IPS-18c (cell line): ENCODE measurements around the gene ABR.
"Not testable (repeated sequence)": the region's sequence is repeated elsewhere in the genome, so short reads cannot be mapped to it uniquely, and the experiment has no call there.

Source experiments
- H3K4me3 ChIP-seq: 2 replicates; pipeline ENCODE4 v1.7.0; 2013; ENCODE audit warnings: low read depth, mild to moderate bottlenecking, low read length, moderate library complexity; ENCODE audit not compliant: insufficient read depth
- H3K9me3 ChIP-seq: one replicate; pipeline ENCODE4 v1.6.1; 2013; ENCODE audit warnings: mild to moderate bottlenecking, low read length, moderate library complexity; ENCODE audit not compliant: control insufficient read depth, insufficient read depth

Gene ABR

DNA sequence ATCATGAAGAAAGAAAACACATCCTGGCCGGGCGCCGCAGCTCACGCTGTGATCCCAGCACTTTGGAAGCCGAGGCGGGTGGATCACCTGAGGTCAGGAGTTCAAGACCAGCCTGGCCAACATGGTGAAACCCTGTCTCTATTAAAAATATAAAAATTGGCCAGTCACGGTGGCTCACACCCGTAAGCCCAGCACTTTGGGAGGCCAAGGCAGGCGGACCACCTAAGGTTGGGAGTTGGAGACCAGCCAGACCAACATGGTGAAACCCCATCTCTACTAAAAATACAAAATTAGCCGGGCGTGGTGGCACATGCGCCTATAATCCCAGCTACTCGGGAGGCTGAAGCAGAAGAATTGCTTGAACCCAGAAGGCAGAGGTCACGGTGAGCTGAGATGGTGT lies 207.9 kb downstream of the ABR start:
- H3K4me3 ChIP-seq, H3K9me3 ChIP-seq: not testable (repeated sequence)

DNA sequence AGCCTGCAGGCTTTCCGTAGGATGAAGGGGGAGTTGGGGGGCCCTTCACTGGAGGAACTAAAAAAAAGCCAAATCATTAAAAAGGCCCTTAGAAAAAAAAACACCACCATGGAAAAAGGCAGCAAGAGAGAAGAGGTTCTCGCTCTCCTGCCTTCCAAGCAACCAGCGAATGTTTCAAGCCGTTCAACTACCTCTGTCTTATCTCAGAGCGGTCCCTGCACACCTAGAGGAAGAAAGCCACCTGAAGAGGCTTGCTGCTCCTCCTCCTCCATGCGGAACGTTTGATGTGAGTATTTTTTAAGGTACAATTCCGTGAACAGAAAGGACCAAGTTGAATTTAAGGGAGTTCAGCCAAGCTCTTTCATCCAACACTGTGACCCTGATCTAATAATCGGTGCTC lies 209.4 kb downstream of the ABR start:
- no peak overlapping the region for H3K4me3 ChIP-seq

DNA sequence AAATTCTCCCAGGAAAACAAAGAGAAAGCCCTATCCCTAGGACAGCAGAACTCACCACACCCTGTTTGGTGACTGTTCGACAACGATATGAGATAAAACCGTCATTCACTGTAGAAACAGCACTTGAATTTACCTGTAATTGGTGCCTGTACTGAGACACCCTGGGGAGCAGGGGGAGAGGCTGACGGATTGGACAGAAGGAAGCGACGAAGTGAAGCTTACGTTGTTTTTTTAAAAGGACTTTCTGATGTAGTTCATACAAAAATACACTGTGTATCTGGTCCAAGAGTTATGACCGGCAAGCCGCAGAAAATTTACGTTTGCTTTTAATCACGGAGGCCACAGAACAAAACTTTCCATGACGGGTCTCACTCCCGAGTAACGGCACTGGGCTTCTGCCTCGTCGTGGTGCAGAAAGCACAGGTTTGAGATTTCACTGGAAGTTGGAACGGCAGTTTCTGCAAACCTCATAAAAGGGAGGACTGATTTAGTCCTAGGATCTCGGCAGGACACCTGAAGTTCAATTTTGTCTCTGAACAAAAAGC lies 209.9 kb downstream of the ABR start:
- Histone ChIP-seq H3K9me3 (no peaks in the 10 kb centered on the region), H3K4me3 (no peak overlapping the region)

More for the DNA sequence above, 209.4 kb downstream of the ABR start:
- no peaks in the 10 kb centered on the region for H3K9me3 ChIP-seq

- Histone ChIP-seq H3K9me3 (no peaks in the 10 kb centered on the region), H3K4me3 (no peak overlapping the region)
Measured at GRCh38 chr17:968812-969730, 210.7 kb downstream of the ABR start.

DNA sequence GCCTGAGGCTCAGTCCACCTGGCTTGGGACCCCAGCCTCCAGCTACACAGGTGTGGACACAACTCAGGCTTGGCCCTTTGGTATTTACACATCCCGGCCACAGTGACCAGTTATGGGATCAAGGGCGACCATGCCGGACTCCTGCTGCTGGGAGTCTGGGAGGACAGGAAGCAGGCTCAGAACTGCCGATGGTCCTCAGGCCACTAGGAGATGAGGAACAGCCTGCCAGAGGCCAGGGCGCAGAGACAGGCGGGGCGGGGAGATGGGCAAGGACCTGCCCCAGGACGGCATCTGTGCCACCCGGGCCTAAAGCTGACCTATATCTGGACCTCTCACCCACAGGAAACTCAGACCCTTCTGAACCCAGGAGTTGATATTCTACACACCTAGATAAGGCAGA lies 212.7 kb downstream of the ABR start:
- H3K9me3 ChIP-seq: no peaks in the 10 kb centered on the region
- no peak overlapping the region for H3K4me3 ChIP-seq

DNA sequence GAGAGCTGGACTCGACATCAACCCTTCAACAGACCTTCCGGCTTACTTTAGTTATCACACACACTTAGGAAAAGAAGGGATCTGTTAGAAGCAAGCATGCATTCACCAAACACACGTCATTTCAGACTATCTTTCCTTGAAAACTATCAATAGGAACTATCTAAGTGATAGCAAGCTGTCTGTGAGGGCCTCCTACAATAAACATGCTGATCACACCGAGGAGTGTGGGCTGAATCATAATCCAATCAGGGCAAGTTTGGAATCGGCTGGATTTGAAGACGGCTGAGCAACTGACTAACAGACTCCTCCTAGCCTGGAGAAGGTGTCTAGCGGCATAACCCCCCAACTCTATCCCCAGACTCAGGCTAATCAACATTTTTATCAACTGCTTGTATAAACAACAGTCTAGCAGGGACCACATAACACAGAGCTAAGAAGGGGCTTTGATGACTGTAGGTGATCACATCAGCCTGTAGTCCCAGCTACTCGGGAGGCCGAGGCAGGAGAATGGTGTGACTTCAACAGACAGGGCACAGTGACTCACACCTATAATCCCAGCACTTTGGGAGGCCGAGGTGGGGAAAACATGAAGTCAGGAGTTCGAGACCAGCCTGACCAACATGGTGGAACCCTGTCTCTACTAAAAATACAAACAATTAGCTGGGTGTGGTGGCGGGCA lies 214.3 kb downstream of the ABR start:
- H3K9me3 ChIP-seq: no peaks in the 10 kb centered on the region

GRCh38 chr17:964876-965275 lies 214.9 kb downstream of the ABR start:
- Histone ChIP-seq H3K9me3 (no peaks in the 10 kb centered on the region), H3K4me3 (no peak overlapping the region)

More for the DNA sequence above, 214.3 kb downstream of the ABR start:
- no peak overlapping the region for H3K4me3 ChIP-seq

DNA sequence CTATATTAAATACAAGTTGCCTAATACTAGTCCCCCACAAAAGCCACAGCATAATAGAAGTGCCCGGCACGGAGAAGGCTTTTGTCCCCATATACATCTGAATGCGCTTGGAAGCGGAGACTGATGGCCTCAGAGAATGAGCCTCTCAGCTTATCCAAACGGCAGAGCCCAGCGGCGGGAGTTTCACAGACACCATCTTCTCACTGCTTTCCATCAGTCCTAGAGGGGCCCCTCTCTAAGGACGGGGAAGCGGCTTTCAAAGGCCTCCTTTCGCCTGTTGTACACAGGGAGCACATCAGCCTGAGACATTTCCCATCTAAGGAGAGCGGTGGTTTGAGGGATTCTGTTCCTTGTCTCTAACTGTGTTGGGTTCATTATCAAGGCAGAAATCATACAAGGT lies 217.1 kb downstream of the ABR start:
- Histone ChIP-seq H3K9me3 (no peaks in the 10 kb centered on the region), H3K4me3 (0 out of 2 replicates have a peak overlapping the region, but pooled peaks have one; percentile 22)

DNA sequence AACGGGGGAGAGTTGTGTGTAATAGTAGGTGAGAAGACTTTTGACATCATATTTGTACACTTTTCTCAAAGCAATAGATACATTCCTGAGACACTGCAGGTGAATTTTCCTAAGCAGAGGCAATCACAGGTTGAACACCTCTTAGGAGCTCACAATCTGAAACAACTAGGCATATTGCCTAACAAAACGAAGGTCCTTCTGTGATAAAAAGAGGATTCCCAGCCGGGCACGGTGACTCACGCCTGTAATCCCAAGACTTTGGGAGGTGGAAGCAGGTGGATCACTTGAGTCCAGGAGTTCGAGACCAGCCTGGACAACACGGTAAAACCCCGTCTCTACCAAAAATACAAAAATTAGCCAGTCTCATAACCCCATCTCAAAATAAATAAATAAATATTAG lies 217.6 kb downstream of the ABR start:
- no peaks in the 10 kb centered on the region for H3K9me3 ChIP-seq
- no peak overlapping the region for H3K4me3 ChIP-seq

DNA sequence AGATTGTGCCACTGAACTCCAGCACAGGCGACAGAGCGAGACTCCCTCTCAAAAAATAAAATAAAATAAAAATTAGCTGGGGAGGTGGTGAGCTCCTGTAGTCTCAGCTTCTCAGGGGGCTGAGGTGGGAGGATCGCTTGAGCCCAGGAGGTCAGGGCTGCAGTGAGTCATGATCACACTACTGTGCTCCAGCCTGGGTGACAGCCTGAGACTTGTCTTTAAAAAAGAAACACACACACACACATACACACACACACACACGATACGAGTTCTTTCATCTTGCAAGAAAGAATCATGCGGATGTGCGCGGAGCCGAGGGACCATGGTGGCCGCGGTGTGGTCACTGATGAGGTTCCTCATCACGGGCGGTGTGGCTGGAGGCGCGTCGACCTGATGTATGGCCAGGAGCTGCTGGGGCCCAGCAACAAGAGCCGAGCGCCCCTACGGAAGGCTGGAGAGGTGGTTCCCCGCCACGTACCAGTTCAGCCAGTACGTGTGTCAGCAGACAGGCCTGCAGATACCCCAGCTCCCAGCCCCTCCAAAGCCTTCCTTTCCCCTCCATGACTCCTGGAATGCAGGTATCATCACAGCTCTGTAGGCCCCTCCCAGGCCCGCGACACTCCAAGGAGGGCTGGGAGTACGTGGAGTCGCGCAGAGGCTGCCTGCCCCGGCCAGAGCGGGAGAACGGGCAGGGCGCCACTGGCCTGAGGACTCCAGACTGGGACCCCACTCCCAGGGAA lies 220.9 kb downstream of the ABR start:
- H3K9me3 ChIP-seq: no peaks in the 10 kb centered on the region
- no peak overlapping the region for H3K4me3 ChIP-seq

DNA sequence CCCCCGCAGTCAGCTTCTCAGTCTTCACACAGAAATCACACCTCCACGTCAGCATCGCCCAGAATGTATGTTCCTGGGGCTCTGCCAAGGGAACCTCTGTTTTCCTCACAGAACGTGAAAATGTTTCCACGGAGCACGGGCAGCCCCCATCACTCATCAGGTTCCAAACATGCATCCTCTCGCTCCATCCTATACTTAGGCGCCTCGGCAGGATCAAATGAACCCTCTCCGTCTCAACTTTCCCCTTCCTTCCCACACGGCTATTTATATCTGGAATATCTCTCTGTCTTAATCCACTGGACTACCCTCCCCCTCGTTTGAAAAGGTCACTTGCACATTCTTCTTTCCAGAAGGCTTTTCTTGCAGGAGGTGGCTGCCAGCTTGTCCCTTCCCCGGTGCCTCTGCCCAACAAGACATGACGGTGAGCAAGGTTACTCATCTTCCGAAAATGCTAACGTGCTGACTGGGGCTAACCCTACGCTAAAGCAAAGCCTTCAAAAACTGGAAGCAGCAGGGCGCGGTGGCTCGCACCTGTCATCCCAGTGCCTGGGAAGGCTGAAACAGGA lies 221.8 kb downstream of the ABR start:
- no peak overlapping the region for H3K4me3 ChIP-seq

GRCh38 chr17:956905-957304 lies 222.9 kb downstream of the ABR start:
- H3K9me3 ChIP-seq: no peaks in the 10 kb centered on the region
- H3K4me3 ChIP-seq: no peak overlapping the region

More for the DNA sequence above, 221.8 kb downstream of the ABR start:
- H3K9me3 ChIP-seq: no peaks in the 10 kb centered on the region

DNA sequence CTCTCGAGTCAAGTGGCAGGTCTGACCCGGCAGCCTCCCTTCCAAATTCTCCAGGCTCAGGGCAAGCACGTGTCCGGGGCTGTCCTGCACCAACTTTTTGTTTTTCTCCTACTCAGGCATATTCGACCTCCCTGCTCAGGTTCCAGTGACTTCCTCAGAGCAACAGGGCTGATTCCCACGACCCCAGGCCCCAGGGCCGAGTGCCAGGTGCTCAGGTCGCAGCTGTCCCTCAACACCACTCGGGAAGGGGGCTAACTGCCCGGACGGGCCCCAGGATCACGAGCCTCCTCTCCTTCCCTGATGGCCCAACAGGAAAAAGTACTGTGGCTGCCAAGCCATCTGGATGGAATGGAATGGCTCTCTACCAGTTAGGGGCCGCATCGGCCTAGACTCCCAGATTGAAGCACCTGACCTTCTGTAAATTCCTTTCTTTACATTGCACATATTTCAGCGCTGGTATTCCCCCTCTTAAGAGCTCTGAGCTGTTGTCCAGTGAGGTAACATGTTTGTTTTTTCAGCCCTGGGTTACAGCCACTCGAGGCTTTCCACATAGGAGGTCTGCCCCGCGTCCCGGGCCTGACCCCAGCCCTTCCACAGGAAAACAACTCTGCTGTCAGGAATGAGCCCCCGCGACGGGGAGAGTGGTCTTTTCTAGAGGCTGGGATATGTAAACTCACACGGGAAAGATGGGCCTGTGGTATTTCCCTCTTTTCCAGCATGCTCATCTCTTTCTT lies 225.2 kb downstream of the ABR start:
- Histone ChIP-seq H3K9me3 (no peaks in the 10 kb centered on the region), H3K4me3 (no peak overlapping the region)

DNA sequence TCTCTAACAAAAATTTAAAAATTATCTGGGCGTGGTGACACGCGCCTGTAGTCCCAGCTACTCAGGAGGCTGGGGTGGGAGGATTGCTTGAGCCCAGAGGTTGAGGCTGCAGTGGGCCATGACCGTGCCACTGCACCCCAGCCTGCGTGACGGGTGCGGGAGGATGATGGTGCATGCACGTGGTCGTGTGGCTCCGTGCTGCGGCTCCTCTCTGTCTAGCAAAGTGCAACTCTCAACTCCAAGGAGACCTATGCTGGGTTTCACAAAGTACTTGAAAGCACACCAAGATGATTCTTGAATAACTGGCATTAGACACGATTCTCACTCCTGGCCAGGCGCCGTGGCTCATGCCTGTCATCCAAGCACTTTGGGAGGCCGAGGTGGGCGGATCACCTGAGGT lies 226.0 kb downstream of the ABR start:
- no peak overlapping the region for H3K4me3 ChIP-seq
- no peaks in the 10 kb centered on the region for H3K9me3 ChIP-seq
